IPS DF 19.7 (cell line): ENCODE data around the gene HOXA1.

Experiments
- DNase-seq: peaks from one replicate; pipeline ENCODE4 v3.0.0-alpha.2; 2013; ENCODE audit warnings: low read depth, low spot score

Gene HOXA1

GRCh38 chr7:27116962-27117886 lies 21.4 kb upstream of the HOXA1 start:
- DNase-seq: no peak

- DNase-seq: no peak
Measured at GRCh38 chr7:27116031-27116961, 20.5 kb upstream of the HOXA1 start.

GRCh38 chr7:27115221-27116026 lies 19.6 kb upstream of the HOXA1 start:
- DNase-seq: no peak

- no peak for DNase-seq
Measured at GRCh38 chr7:27114881-27115220, 19.1 kb upstream of the HOXA1 start.

GRCh38 chr7:27113991-27114769 lies 18.4 kb upstream of the HOXA1 start:
- DNase-seq: no peak

GRCh38 chr7:27112955-27113949 lies 17.5 kb upstream of the HOXA1 start:
- no peak for DNase-seq

- no peak for DNase-seq
Measured at GRCh38 chr7:27112361-27112760, 16.6 kb upstream of the HOXA1 start.

- DNase-seq: no peak
Measured at GRCh38 chr7:27111751-27112277, 16.0 kb upstream of the HOXA1 start.

- no peak for DNase-seq
Measured at GRCh38 chr7:27111042-27111750, 15.4 kb upstream of the HOXA1 start.

- DNase-seq: no peak
Measured at GRCh38 chr7:27110186-27111031, 14.6 kb upstream of the HOXA1 start.

GRCh38 chr7:27109466-27110185 lies 13.8 kb upstream of the HOXA1 start:
- no peak for DNase-seq

GRCh38 chr7:27108390-27109127 lies 12.8 kb upstream of the HOXA1 start:
- DNase-seq: no peak

- DNase-seq: no peak
Measured at GRCh38 chr7:27107391-27108381, 11.9 kb upstream of the HOXA1 start.

- DNase-seq: no peak
Measured at GRCh38 chr7:27106901-27107240, 11.1 kb upstream of the HOXA1 start.

GRCh38 chr7:27106181-27106900 lies 10.5 kb upstream of the HOXA1 start:
- no peak for DNase-seq
